Mucosa of stomach (tissue), 1 donor: ENCODE measurements around the gene KLHL25.

Source experiments
- H3K27me3 ChIP-seq: one replicate; pipeline ENCODE4 v1.7.0; 2013; ENCODE audit warnings: mild to moderate bottlenecking, low read length; ENCODE audit not compliant: control insufficient read depth, insufficient read depth
- H3K36me3 ChIP-seq: one replicate; pipeline ENCODE4 v1.7.0; 2013; ENCODE audit warnings: low read length; ENCODE audit not compliant: control insufficient read depth, insufficient read depth
- H3K4me1 ChIP-seq: one replicate; pipeline ENCODE4 v1.7.0; 2013; ENCODE audit warnings: mild to moderate bottlenecking, low read length; ENCODE audit not compliant: control insufficient read depth, insufficient read depth
- H3K4me3 ChIP-seq: one replicate; pipeline ENCODE4 v1.7.0; 2013; ENCODE audit warnings: low read length
- H3K9ac ChIP-seq: one replicate; pipeline ENCODE4 v1.7.0; 2013; ENCODE audit warnings: mild to moderate bottlenecking, low read length, moderate library complexity
- H3K9me3 ChIP-seq: one replicate; pipeline ENCODE4 v1.7.0; 2013; ENCODE audit warnings: mild to moderate bottlenecking, low read length, moderate library complexity; ENCODE audit not compliant: control insufficient read depth
- donor health status: Pancreatic carcinoma.

Gene KLHL25

DNA sequence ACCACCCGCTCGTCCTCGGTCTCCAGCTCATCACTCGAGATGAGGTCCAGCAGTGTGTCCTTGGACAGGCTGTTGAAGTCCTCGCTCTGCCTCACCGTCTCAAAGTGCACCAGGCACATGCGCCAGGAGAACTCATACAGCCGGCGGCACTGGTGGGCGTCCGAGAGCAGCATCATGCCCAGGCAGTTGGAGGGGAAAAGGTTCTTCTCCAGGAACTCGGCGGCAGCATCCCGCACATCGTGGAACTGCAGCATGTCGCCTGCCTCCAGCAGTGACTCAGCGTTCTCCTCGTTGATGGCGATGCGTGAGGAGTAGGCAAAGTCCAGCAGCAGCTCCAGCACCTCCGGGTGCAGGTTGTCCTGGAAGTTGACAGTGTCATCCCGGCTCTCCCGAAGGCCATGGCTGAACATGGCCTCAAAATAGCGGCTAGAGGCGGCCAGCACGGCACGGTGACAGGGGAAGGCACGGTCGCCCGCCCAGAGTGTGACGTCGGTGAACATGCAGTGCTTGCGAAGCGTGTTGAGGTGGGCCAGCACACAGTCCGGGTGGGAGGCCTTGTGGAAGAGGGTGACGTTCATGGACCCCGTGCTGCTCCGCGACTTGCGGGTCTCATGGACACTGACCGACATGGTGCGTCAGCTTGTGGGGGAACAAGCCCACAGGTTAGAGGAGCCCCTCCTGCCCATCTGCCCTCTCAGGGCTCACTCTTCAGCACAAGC lies 25.4 kb downstream of the KLHL25 start:
- H3K4me1 ChIP-seq, result peaks cover 18% of the 10 kb centered on the region
- no peak overlapping the region for H3K9ac ChIP-seq
- H3K27me3 ChIP-seq, result no peaks in the 10 kb centered on the region
- no peaks in the 10 kb centered on the region for H3K9me3 ChIP-seq
- no peak overlapping the region for H3K4me3 ChIP-seq
- no peaks in the 10 kb centered on the region for H3K36me3 ChIP-seq

DNA sequence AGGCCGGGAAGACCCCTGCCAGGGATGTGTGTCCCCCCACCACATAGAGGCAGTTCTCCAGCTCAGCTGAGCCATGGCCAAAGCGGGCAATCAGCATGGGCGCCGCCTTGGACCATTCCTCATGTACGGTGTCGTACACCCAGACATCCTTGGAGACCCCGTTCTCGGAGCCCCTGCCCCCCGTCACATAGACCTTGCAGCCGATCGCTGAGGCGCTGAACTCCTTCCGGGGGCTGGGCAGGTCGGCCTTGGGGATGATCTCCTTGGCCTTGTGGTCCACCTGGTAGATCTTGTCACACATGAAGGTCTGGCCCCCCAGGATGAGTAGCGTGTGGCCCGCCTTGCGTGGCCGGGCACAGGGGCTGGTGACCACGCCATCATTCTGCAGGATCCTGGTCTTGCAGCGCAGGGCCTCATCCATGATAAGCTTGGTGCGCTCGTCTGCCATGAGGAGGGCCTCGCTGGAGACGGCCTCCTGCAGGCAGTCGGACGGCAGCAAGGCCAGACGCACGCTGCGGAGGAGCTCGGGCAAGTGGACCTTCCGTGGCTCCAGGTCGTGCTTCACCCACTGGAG lies 26.0 kb downstream of the KLHL25 start:
- Histone ChIP-seq H3K9ac (no peak overlapping the region), H3K27me3 (no peaks in the 10 kb centered on the region), H3K4me1 (peaks cover 18% of the 10 kb centered on the region), H3K36me3 (no peaks in the 10 kb centered on the region), H3K9me3 (no peaks in the 10 kb centered on the region), H3K4me3 (no peak overlapping the region)

DNA sequence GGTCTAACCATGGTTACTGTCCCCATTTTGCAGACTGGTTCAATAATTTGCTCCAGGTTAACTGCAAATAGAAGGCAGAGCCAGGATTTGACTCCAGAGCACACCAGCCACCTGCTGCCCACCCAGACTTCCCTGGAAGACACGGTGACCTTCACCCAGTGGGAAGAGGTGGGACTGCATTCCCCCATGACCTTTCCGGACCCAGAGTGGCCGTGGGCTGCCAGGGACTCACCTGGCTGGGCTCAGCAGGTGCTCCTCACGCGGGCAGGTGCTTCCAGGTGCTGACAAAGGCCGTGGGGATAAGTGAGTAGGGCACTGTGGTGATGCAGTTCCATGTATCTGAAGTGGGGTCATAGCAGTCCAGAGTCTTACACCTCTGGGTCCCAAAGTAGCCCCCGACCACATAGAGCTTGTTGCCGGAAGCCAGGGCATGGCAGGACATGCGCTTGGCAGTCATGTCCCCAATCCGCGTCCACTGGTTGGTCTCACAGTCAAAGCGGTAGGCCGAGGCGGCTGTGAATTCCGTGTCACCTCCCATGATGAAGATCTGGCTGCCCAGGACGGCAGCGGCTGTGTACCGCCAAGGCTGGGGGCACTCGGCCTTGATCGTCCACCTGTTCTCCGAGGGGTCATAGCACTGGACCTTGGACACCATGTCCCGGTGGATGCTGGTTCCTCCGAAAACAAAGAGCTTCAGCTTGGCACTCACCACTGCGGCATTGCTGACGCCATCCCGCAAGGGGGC lies 26.8 kb downstream of the KLHL25 start:
- no peaks in the 10 kb centered on the region for H3K9me3 ChIP-seq
- no peaks in the 10 kb centered on the region for H3K36me3 ChIP-seq
- no peaks in the 10 kb centered on the region for H3K27me3 ChIP-seq
- H3K9ac ChIP-seq, result no peak overlapping the region
- H3K4me1 ChIP-seq, result peaks cover 10% of the 10 kb centered on the region
- H3K4me3 ChIP-seq, result no peak overlapping the region

DNA sequence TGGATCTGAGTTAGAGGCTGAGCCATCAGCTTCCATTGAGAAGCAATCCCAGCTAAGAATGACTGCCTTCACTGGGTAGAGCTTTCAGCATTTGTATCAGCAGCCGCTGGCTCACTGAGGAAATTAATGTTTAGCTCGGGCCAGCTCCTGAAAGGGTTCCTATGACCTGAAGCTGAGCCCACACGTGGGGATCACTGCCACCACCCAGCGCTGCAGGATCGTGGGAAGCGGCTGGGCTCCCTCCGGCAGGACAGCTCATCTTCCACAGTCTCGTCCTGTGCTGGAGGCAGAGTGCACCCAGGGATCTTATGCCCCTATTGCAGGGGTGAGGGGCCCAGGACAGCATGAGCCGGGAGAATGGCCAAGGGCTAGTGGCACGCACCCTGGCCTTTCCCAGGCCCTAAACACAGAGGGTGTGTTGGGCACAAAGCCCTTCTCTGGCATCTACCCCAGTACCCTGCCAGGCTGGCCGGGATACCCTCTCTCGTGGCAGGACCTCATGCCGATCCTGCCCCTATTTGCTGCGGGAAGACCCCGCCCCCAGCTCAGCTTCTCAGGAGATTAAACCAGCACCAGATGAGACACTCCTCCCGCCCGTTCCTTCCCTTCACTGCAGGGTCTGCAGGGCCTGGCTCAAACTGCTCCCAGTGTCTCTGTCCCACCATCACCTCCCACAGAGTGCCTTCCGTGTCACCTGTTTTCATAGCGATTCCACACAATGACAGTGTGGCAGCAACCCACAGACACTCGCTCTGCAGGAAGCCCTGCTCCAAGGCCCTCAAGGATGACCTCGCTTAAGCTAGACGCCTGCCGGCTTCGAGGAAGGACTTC lies 28.5 kb downstream of the KLHL25 start:
- H3K9me3 ChIP-seq, result no peaks in the 10 kb centered on the region
- no peak overlapping the region for H3K9ac ChIP-seq
- H3K4me1 ChIP-seq, result no peaks in the 10 kb centered on the region
- H3K4me3 ChIP-seq, result no peak overlapping the region
- no peaks in the 10 kb centered on the region for H3K36me3 ChIP-seq
- no peaks in the 10 kb centered on the region for H3K27me3 ChIP-seq

DNA sequence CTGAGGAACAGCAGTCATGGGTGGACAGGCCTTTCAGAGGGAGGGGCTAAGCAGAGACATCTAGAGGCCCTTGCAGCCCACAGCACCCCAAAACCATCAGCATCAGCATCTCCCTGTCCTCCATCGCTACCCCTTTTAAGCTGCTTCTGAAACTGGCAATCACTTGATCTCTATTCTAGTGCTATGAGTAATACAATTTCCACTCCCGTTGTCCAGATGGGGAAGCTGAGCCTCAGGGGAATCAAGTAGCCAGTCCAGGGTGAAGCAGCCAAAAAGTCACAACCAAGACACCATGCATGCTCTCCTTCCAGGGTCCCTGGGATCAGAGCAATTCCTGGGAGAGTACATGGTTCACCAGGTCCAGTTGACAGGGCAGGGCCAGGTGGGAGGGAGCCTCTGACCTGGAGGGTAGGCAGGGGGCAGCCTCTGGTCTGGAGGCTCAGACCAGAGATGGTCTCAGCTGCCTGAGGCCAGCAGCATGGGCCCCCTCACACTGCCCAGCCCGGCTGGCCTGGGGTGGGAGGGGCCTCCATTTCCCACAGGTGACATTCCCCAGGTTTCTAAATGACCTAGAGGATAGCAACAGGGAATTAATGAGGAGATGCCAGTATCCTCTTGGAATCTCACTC lies 30.0 kb downstream of the KLHL25 start:
- Histone ChIP-seq H3K36me3 (peaks cover 5% of the 10 kb centered on the region), H3K4me3 (no peak overlapping the region), H3K9me3 (no peaks in the 10 kb centered on the region), H3K27me3 (no peaks in the 10 kb centered on the region), H3K4me1 (no peaks in the 10 kb centered on the region), H3K9ac (no peak overlapping the region)

DNA sequence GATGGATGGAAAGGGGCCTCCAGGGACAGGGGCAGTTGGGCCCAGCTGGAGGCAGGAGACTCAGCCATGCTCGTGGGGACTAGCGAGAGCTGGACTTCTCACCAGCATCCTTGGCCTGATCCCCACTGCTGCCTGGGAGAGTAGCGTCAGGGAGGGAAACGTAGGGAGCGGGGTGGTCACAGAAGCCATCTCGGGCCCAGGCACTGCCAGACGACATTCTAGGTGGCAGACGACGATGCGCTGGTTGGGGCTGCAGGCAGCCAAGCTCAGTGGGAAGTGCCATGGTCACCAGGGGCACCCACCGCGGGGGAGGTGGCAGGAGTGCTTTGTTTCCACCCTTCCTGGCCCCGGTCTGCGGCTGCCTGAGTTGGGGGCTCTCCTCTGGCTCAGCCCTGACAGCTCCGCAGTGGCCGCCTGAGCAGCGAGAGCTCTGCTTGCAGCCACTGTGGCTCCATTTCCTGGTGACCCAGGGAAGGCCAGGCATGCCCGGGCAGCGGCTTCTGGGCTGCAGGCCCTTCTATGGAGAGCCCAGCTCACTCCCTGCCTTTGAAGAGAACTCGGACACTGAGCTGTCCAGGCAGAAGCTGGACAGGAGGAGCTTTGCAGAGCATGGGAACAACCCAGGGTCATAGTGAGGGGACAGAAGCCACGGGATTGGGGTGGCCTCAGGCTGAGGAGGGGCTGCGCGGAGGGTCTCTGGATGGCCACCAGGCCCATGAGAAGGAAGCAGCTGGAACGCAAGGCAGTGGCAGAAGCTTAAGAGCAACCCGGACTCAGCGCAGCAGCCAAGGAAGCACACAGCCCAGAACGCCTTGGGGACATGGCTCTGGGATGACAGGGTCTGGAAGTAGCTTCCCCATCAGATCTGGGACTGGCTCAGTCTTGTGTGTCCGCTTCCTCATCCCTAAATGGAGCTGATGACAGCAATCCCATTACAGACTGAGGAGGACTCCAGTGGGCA lies 30.8 kb downstream of the KLHL25 start:
- Histone ChIP-seq H3K36me3 (peaks cover 6% of the 10 kb centered on the region), H3K9ac (no peak overlapping the region), H3K4me3 (no peak overlapping the region), H3K9me3 (no peaks in the 10 kb centered on the region), H3K4me1 (no peaks in the 10 kb centered on the region), H3K27me3 (no peaks in the 10 kb centered on the region)

DNA sequence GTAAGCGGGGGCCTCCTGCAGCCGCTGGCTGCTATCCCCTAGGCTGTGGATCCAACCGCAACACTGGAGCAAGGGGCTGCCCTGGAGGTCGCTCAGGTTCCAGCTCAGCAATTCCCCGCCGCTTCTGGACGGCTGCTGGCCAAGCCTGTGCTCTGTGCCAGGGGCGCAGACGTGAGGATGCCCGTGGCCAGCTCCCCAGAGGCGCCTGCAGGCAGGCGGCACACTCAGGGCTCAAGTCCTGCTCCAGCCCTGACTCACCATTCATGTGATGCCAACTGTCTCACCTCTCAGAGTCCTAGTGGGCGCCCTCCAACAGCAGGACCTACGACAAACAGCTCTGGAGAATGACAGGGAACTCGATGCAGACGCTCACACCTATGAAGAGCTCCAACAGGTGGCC lies 31.6 kb downstream of the KLHL25 start:
- H3K27me3 ChIP-seq, result no peaks in the 10 kb centered on the region
- H3K9me3 ChIP-seq, result no peaks in the 10 kb centered on the region
- H3K4me3 ChIP-seq, result no peak overlapping the region
- no peaks in the 10 kb centered on the region for H3K4me1 ChIP-seq
- H3K9ac ChIP-seq, result no peak overlapping the region
- peaks cover 6% of the 10 kb centered on the region for H3K36me3 ChIP-seq

DNA sequence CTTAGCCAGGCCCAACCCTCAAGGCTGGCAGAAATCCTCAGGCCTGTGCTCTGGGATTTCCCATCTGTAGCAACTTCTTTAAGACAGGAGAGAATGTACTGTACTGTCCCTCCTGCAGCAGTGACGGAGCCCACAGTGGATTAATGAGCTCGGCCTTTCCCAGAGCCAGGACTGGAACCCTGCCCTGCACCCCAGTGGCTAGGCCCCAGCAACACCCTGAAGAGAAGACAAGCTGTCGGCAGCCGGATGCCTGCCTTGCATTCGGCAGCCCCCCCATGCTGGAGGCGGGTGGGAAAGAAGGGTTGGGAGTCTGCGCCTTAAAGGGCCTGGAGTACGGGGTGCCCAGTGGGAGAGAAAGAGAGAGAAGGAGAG lies 32.0 kb downstream of the KLHL25 start:
- Histone ChIP-seq H3K4me3 (no peak overlapping the region), H3K27me3 (no peaks in the 10 kb centered on the region), H3K36me3 (peaks cover 6% of the 10 kb centered on the region), H3K9me3 (no peaks in the 10 kb centered on the region), H3K4me1 (no peaks in the 10 kb centered on the region), H3K9ac (no peak overlapping the region)

DNA sequence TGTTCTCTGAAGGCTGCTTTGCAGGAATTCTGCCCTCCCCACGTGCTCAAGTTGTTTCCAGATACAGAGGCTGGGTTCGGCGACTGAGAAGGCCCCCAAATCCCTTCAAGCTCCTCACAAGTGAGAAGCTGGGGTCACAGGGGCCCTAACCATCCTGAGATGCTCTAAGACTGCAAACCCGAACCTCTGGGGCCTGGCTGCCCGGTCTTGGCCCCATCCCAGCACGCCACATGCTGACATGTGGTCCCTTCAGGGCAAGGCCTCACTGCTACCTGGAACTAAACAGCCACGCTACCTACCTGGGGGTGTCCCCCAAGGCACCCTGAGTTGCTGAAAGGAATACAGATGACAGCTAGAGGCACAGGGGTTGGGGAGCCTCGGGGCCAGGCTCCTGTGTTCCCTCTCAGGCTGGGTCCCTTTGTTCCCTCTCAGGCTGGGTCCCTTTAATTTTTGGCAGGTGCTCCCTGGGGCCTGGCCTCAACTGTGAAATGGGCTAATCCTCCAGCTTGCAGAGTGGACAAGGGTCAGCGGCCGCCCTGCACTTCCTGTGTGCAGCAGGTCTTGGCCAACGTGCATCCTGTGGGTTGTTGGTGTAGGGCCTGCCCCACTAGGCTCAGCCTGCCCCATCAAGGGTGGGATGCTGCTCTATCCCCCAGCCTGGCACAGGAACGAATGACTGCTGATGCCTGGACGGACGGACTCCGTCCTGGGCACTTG lies 32.5 kb downstream of the KLHL25 start:
- no peaks in the 10 kb centered on the region for H3K4me1 ChIP-seq
- no peaks in the 10 kb centered on the region for H3K9me3 ChIP-seq
- H3K27me3 ChIP-seq, result no peaks in the 10 kb centered on the region
- H3K36me3 ChIP-seq, result peaks cover 6% of the 10 kb centered on the region
- no peak overlapping the region for H3K4me3 ChIP-seq
- H3K9ac ChIP-seq, result no peak overlapping the region

DNA sequence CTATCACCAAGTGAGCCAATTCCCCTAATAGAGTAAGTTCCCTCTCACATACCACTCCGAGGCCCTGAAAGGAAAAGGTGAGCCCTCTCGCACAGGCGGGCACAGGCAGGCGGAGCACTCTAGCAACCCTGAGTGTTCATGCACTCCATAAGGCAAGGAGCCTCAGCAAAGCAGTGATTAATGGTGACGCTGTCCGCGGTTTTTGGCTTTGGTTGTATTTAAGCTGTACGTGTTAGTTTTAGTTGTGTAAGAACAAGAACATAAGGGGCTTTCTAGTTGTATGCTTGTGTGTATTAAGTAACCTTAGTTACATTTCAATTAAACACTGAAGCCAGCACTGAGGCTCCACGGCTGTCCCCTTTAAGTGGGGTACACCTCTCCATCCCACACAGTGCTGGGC lies 33.1 kb downstream of the KLHL25 start:
- H3K4me3 ChIP-seq, result no peak overlapping the region
- no peaks in the 10 kb centered on the region for H3K4me1 ChIP-seq
- H3K36me3 ChIP-seq, result peaks cover 6% of the 10 kb centered on the region
- no peak overlapping the region for H3K9ac ChIP-seq
- no peaks in the 10 kb centered on the region for H3K9me3 ChIP-seq
- no peaks in the 10 kb centered on the region for H3K27me3 ChIP-seq
